HL-60/S4 treated with retinoic acid at 250 ng/mL for 4 days and 3 days (cell line): Measurements from ENCODE around the gene DMPK.
"Not testable (repeated sequence)": the region's sequence is repeated elsewhere in the genome, so short reads cannot be mapped to it uniquely, and the experiment has no call there.

Experiments used
- in situ Hi-C: fragments of 300-500 bp; cut with MboI; formaldehyde crosslinking; loops from 2 replicates; pipeline ENCODE4 v1.7.0; 2022; ENCODE audit warnings: low sequenced_read_pairs

The DMPK gene

DNA sequence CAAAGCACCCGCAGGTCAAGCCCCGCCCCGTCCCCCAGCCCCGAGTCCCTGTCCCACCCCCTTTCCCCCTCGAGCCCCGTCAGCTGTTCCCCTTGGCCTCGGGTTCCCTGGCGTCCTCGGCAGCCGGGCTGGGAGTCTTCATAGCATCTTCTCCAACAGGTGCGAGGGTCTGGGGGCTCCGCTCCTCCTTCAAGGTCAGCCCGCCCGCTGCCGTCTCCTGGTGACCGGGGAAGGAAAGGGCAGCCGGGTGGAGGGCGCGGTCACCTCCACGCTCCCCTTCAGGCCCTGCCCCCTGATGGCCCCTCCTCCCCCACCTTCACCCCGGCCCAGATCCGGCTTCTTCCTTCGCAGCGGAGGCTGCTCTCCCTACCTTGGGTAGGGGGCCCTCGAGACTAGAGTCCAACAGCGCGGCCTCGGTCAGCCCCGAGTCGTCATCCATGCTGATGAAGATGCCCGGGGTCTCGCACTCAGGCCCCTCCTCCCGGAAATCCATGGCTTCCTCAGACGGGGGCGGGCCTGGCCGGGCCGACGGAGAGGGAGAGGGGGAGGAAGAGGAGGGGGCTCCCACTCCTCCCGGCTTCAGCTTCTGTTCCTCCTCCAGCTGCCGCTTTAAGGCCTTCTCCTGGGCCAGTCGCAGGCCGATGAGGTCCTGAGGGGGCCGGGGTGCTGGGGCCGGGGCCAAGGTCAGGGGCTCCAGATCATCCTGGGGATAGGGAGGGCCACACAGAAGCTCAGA lies 33.4 kb upstream of the DMPK start:
- in situ Hi-C loops = no loop called here

GRCh38 chr19:45814851-45815480 lies 32.7 kb upstream of the DMPK start, which contains the start of gene RSPH6A:
TSS of gene RSPH6A (minus strand) at chr19:45815308. CDS start at chr19:45815176, 132 bp downstream.
- in situ Hi-C loops = no loop called here

GRCh38 chr19:45814166-45814780 lies 32.0 kb upstream of the DMPK start:
- in situ Hi-C loops = no loop called here

- in situ Hi-C loops = no loop called here
Observed at GRCh38 chr19:45812297-45812696, 30.0 kb upstream of the DMPK start.

- in situ Hi-C loops = no loop called here
Observed at GRCh38 chr19:45809643-45810159, 27.4 kb upstream of the DMPK start.

GRCh38 chr19:45805719-45806118 lies 23.4 kb upstream of the DMPK start:
- in situ Hi-C loops = no loop called here

- in situ Hi-C loops = no loop called here
Observed at GRCh38 chr19:45804959-45805230, 22.6 kb upstream of the DMPK start.

DNA sequence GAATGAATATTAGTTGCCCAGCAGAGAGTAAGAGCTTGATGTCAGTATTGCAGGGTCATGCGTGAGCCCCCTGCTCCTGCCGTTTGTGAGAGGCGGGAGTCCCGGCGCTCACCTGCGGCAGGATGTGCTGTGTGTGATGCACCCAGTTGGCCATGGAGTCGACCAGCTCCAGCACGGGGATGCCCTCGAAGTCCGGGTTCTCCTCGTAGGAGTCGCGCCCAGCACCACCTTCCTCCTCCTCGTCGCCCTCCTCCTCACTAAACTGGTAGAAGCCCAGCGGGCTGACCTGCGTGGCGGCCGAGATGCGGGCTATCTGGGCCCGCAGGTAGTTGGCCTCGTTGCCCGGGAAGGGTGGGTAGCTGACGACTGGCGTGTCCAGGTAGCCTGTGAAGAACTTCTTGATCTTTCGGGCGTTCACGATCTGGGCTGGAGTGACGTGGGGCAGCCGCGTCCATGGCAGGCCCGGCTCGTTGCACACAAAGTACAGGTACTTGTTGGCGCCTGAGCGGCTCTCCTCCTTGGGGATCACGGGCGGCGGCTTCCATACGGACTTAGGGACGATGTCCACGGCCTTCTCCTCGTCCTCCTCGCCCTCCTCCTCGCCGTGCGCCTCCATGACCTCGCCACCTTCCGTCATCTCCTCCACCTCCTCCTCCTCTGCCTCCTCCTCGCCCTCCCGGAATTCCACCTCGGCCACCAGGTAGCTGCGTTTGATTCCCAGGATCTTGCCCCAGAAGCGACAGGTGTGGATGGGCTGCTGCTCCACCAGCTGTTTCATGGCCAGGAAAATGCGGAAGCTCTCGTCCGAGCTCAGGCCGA lies 22.1 kb upstream of the DMPK start:
- in situ Hi-C loops = no loop called here

GRCh38 chr19:45801603-45802175 lies 19.4 kb upstream of the DMPK start:
- in situ Hi-C loops = no loop called here

DNA sequence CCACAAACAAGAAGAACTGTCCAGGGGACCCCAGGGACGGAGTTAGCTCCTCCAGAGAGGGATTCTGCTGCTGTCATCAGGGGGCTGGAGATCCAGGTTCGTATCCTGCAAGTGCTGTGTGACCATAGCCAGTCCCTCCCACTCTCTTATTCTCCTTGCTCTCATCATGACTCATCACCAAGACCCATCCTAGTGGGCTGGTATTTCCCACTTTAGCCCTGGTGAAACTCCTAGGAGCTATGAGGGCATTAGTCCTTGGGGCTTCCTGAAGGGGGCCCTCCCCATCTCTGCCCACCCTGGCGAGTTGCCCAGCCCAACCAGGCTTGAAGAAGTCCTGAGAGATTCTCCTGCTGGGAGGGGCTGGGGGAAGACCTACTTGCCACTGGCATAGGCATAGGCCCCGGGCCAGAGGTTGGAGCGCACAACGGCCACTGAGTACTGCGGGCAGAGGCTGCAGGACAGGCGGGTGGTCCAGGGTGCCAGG lies 17.8 kb upstream of the DMPK start:
- in situ Hi-C loops = no loop called here

GRCh38 chr19:45799541-45799940 lies 17.3 kb upstream of the DMPK start:
- in situ Hi-C loops = not testable (repeated sequence)

- in situ Hi-C loops = no loop called here
Observed at GRCh38 chr19:45798995-45799517, 16.8 kb upstream of the DMPK start.

- in situ Hi-C loops = no loop called here
Observed at GRCh38 chr19:45794627-45795026, 12.3 kb upstream of the DMPK start.

GRCh38 chr19:45793876-45794275 lies 11.6 kb upstream of the DMPK start:
- in situ Hi-C loops = no loop called here

DNA sequence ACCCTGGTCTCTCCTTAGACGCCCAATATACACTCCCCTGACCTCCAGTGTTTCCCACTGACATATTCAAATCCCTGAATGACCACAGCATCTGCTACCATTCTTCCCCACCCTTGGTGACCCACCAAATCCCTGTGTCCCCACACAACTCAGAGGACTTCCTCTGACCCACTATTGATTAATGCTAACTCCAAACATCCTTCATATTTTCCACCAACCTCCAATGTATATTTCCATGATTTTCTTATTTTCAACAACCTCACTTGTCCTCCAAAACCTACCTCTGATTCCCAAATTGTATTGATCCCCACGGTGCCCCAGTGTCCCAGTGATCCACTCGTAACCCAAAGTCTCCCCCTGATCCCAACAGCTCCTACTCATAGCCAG lies 10.9 kb upstream of the DMPK start:
- in situ Hi-C loops = no loop called here

GRCh38 chr19:45792470-45793177 lies 10.3 kb upstream of the DMPK start, which contains the start of gene DMWD:
TSS of gene DMWD (minus strand) at chr19:45792845. CDS start at chr19:45792756, 89 bp downstream.
- in situ Hi-C loops = no loop called here

DNA sequence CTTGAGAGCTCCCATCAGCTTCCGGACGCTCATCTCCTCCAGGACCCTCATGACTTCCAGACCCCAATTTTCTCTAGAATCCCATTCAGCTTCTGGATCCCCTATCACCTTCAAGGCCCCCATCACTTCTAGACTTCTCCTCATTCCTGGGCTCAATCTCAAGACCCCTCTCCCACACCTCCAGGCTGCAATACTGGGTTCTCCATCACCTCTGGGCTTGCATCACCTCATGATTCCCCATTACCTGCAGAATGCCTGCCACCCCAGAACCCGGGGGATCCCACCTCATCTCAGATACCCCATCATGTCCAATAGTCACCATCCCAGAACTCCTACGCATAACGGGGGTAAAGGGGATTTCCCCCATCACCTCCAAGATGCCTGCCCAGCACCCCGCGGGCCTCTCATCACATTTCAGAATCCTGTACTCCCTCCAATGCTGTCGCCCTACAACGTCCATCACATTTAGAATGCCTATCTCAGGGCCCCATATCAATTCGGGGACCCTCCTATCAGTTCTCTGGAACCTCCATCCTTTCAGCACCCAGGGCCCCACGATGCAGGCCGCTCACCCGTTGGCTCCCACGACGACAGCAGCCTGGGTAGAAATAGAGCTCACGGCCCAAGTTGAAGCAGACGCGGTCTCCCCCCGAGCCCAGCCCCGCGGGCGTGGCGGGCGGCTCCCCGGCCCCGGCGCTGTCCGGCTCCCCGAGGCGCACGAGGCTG lies 9.6 kb upstream of the DMPK start:
- in situ Hi-C loops = no loop called here

GRCh38 chr19:45790942-45791341 lies 8.7 kb upstream of the DMPK start:
- in situ Hi-C loops = no loop called here
